HepG2 (cell line): ENCODE results near the gene OR6N1. TPM values are rescaled to one million over a fixed set of nuclear protein-coding genes. Genes with fewer than 3 reads are reported as not detected.

ENCODE experiments used
- ATAC-seq: fragments of 200-7000 bp; cut with Tn5 transposase; 3 replicates; pipeline ENCODE4 v1.9.1; 2020; ENCODE audit warnings: mild to moderate bottlenecking, moderate library complexity
- BruUV-seq: library from RNA; stranded (reverse); fragments of 400-500 nt; replicated peaks from 2 replicates; lab custom pipeline; 2021; lab: Mats Ljungman, UMichigan
- CTCF ChIA-PET: fragments of 300-600 bp; formaldehyde crosslinking; extraction: SDS; loops from one replicate; lab custom pipeline; 2021; ENCODE audit warnings: low total read pairs, inconsistent platforms, low intra/inter-chr PET ratio; lab: Yijun Ruan, JAX
- POLR2A ChIA-PET: fragments of 350-600 bp; sonication (Branson Sonifier 250); formaldehyde crosslinking; loops from one replicate; lab custom pipeline; 2020; ENCODE audit warnings: antibody characterized with exemption, inconsistent platforms; lab: Yijun Ruan, JAX
- DNase-seq: peaks from one replicate; pipeline ENCODE4 v3.0.0-alpha.2; 2015; ENCODE audit warnings: low spot score
- FAIRE-seq: peaks from 3 replicates; lab custom pipeline; 2011; peaks lifted over from hg19 to GRCh38; lab: Jason Lieb, UNC
- H2AFZ ChIP-seq: one replicate; pipeline ENCODE4 v1.6.1; 2011; ENCODE audit warnings: low read length, inconsistent platforms
- H3K27ac ChIP-seq: fragments of 300-600 bp; 3 replicates; pipeline ENCODE4 v1.8.0; 2011; ENCODE audit warnings: mixed run types, mild to moderate bottlenecking, mixed read lengths, low read length, inconsistent platforms; ENCODE audit not compliant: insufficient read depth; ENCODE audit errors: extremely low read length
- H3K27me3 ChIP-seq, 2 experiments: fragments of 200-600 bp in 1 of 2; 2 replicates in 1 of 2; 3 replicates in 1 of 2; pipeline versions ENCODE4 v1.6.0 to v1.8.0; 2011; ENCODE audit warnings: low read length in 2 of 2, mild to moderate bottlenecking in 2 of 2, moderate library complexity in 2 of 2, inconsistent platforms in 1 of 2; ENCODE audit not compliant: insufficient read depth in 2 of 2, control insufficient read depth in 1 of 2
- H3K36me3 ChIP-seq, 2 experiments: fragments of 200-600 bp in 1 of 2; replicated peaks in 1 of 2; 2 replicates in 1 of 2; 3 replicates in 1 of 2; pipeline versions ENCODE4 v1.5.1 to v1.8.0; 2011; ENCODE audit warnings: low read length in 2 of 2, inconsistent platforms in 1 of 2; ENCODE audit not compliant: insufficient read depth in 2 of 2, control insufficient read depth in 1 of 2
- H3K4me1 ChIP-seq: 2 replicates; pipeline ENCODE4 v1.5.1; 2012; ENCODE audit warnings: low read length, inconsistent platforms; ENCODE audit not compliant: insufficient read depth
- H3K4me2 ChIP-seq: 2 replicates; pipeline ENCODE4 v1.6.0; 2011; ENCODE audit warnings: low read depth, low read length, inconsistent platforms
- H3K4me3 ChIP-seq, 3 experiments: fragments of 200-600 bp in 1 of 3; sonication (generic), shearing (Covaris generic) in 1 of 3; replicated peaks in 1 of 3; 2 replicates each; pipeline ENCODE4 v1.5.1; 2011 to 2016; ENCODE audit warnings: low read length in 3 of 3, inconsistent platforms in 2 of 3, low read depth in 2 of 3, mild to moderate bottlenecking in 2 of 3, control low read depth in 1 of 3, mixed read lengths in 1 of 3; ENCODE audit not compliant: insufficient read depth in 1 of 3
- H3K79me2 ChIP-seq: one replicate; pipeline ENCODE4 v1.6.1; 2011; ENCODE audit warnings: low read length, inconsistent platforms; ENCODE audit not compliant: insufficient read depth
- H3K9ac ChIP-seq: 2 replicates; pipeline ENCODE4 v1.6.0; 2011; ENCODE audit warnings: mild to moderate bottlenecking, low read depth, low read length, inconsistent platforms; ENCODE audit not compliant: insufficient read depth
- H3K9me3 ChIP-seq: 2 replicates; pipeline ENCODE4 v1.5.1; 2012; ENCODE audit warnings: mild to moderate bottlenecking, low read length
- H4K20me1 ChIP-seq: 2 replicates; pipeline ENCODE4 v1.6.0; 2011; ENCODE audit warnings: inconsistent platforms, mild to moderate bottlenecking, low read length, moderate library complexity; ENCODE audit not compliant: insufficient read depth
- CCDC6 ChIP-seq: sonication (generic); formaldehyde crosslinking; IDR thresholded peaks from 2 replicates; pipeline ENCODE4 v1.8.1; 2022; ENCODE audit warnings: mild to moderate bottlenecking, missing genetic modification reagents, moderate library complexity
- ZNF546 ChIP-seq: sonication (generic); formaldehyde crosslinking; conservative IDR thresholded peaks from 2 replicates; pipeline ENCODE4 v1.8.1; 2023; ENCODE audit warnings: mild to moderate bottlenecking, missing genetic modification reagents
- ZNF782 ChIP-seq: sonication (generic); formaldehyde crosslinking; IDR thresholded peaks from 2 replicates; pipeline ENCODE4 v1.4.0; 2020; ENCODE audit warnings: missing genetic modification reagents, mild to moderate bottlenecking, borderline replicate concordance
- ZSCAN21 ChIP-seq: sonication (generic); formaldehyde crosslinking; IDR thresholded peaks from 2 replicates; pipeline ENCODE4 v1.8.0; 2022; ENCODE audit warnings: mild to moderate bottlenecking, missing genetic modification reagents, moderate library complexity, borderline replicate concordance
- WGBS: methylation state at CpG from one replicate; pipeline ENCODE4 v1.1.6; 2017; ENCODE audit warnings: low lambda C conversion rate; 5-methylcytosine and 5-hydroxymethylcytosine counted together
- in situ Hi-C: cut with HindIII; loops from 2 replicates; pipeline ENCODE4 v1.10.0; 2017; ENCODE audit warnings: low pct_unique_long_range_greater_than_20kb; ENCODE audit not compliant: extremely low pct_ligation_motif_present
- intact Hi-C: fragments of 100-400 bp; cut with micrococcal nuclease; formaldehyde crosslinking; loops from one replicate; pipeline ENCODE4 v1.10.0; 2022; ENCODE audit not compliant: unreplicated experiment
- polyA plus RNA-seq, 8 experiments: library from polyadenylated mRNA; depleted of rRNA in 3 of 8; stranded (reverse) in 7 of 8; unstranded in 1 of 8; fragments of >200 nt; fragmentation: Illumina TruSeq in 4 of 8; extraction: Trizol in 4 of 8; gene quantifications; 2 replicates each; pipeline versions ENCODE4 v1.2.1 to v1.2.3, GENCODE V29; 2011 to 2016; ENCODE audit warnings: low read depth in 4 of 8, missing spikeins in 1 of 8, mixed read lengths in 1 of 8; ENCODE audit not compliant: insufficient read depth in 1 of 8
- total RNA-seq, 5 experiments: library from RNA; depleted of rRNA; stranded (reverse); fragments of >200 nt; fragmentation: Illumina TruSeq; extraction: Trizol; gene quantifications; 2 replicates each; pipeline ENCODE4 v1.2.3, GENCODE V29; 2016; ENCODE audit warnings: low read depth in 1 of 5
- TF ChIP-seq, protein P1 (sequence below): sonication (generic); formaldehyde crosslinking; conservative IDR thresholded peaks from 2 replicates; pipeline ENCODE4 v1.4.0; 2020; ENCODE audit warnings: mild to moderate bottlenecking, missing genetic modification reagents, moderate library complexity
- TF ChIP-seq, protein P2 (sequence below): sonication (generic); formaldehyde crosslinking; IDR thresholded peaks from 2 replicates; pipeline ENCODE4 v1.4.0; 2020; ENCODE audit warnings: mild to moderate bottlenecking, missing genetic modification reagents
- TF ChIP-seq, protein P3 (sequence below): IDR thresholded peaks from 2 replicates; pipeline ENCODE4 v1.6.1; 2012; ENCODE audit warnings: inconsistent platforms
- TF ChIP-seq, protein P4 (sequence below): fragments of 450-650 bp; IDR thresholded peaks from 2 replicates; pipeline ENCODE4 v1.6.1; 2017; ENCODE audit warnings: mild to moderate bottlenecking

The OR6N1 gene
- total and polyA plus RNA-seq, 2 of the 13 experiments (the other 11 are each of a cell fraction or from before 2014, with no cell fraction given), result not detected

- TF ChIP-seq, protein P1, sequence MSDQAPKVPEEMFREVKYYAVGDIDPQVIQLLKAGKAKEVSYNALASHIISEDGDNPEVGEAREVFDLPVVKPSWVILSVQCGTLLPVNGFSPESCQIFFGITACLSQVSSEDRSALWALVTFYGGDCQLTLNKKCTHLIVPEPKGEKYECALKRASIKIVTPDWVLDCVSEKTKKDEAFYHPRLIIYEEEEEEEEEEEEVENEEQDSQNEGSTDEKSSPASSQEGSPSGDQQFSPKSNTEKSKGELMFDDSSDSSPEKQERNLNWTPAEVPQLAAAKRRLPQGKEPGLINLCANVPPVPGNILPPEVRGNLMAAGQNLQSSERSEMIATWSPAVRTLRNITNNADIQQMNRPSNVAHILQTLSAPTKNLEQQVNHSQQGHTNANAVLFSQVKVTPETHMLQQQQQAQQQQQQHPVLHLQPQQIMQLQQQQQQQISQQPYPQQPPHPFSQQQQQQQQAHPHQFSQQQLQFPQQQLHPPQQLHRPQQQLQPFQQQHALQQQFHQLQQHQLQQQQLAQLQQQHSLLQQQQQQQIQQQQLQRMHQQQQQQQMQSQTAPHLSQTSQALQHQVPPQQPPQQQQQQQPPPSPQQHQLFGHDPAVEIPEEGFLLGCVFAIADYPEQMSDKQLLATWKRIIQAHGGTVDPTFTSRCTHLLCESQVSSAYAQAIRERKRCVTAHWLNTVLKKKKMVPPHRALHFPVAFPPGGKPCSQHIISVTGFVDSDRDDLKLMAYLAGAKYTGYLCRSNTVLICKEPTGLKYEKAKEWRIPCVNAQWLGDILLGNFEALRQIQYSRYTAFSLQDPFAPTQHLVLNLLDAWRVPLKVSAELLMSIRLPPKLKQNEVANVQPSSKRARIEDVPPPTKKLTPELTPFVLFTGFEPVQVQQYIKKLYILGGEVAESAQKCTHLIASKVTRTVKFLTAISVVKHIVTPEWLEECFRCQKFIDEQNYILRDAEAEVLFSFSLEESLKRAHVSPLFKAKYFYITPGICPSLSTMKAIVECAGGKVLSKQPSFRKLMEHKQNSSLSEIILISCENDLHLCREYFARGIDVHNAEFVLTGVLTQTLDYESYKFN (CRISPR knock-in tag), result no peak
- TF ChIP-seq ZSCAN21 (CRISPR knock-in tag), result no peak
- TF ChIP-seq, protein P2, sequence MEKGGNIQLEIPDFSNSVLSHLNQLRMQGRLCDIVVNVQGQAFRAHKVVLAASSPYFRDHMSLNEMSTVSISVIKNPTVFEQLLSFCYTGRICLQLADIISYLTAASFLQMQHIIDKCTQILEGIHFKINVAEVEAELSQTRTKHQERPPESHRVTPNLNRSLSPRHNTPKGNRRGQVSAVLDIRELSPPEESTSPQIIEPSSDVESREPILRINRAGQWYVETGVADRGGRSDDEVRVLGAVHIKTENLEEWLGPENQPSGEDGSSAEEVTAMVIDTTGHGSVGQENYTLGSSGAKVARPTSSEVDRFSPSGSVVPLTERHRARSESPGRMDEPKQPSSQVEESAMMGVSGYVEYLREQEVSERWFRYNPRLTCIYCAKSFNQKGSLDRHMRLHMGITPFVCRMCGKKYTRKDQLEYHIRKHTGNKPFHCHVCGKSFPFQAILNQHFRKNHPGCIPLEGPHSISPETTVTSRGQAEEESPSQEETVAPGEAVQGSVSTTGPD, result no peak
- no peak for TF ChIP-seq CCDC6 (CRISPR knock-in tag)
- no peak for TF ChIP-seq ZNF782 (CRISPR knock-in tag)
These were observed 36.1 kb downstream of the OR6N1 start (continued) for GRCh38 chr1:158735848-158736247.

GRCh38 chr1:158732524-158732923 lies 39.5 kb downstream of the OR6N1 start:
- intact Hi-C loops (no loop called here), in situ Hi-C loops (no loop called here)
- ChIA-PET POLR2A (no interaction called here), CTCF (no interaction called here)
- WGBS, result 1% methylated on average over 2 of the region's 2 CpGs
- Histone ChIP-seq H3K9ac (no peak overlapping the region), H2AFZ (no peak overlapping the region), H3K79me2 (no peaks in the 10 kb centered on the region), H3K27ac (no peak overlapping the region), H4K20me1 (no peaks in the 10 kb centered on the region), H3K36me3 (no peaks in the 10 kb centered on the region), H3K4me2 (no peak overlapping the region), H3K27me3 (no peaks in the 10 kb centered on the region), H3K9me3 (peaks cover 6% of the 10 kb centered on the region), H3K4me3 (no peak overlapping the region), H3K4me1 (no peaks in the 10 kb centered on the region)
- FAIRE-seq, result no peak
- no peak for TF ChIP-seq ZNF546
- TF ChIP-seq, protein P3, sequence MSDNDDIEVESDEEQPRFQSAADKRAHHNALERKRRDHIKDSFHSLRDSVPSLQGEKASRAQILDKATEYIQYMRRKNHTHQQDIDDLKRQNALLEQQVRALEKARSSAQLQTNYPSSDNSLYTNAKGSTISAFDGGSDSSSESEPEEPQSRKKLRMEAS, result no peak
- TF ChIP-seq, protein P4, sequence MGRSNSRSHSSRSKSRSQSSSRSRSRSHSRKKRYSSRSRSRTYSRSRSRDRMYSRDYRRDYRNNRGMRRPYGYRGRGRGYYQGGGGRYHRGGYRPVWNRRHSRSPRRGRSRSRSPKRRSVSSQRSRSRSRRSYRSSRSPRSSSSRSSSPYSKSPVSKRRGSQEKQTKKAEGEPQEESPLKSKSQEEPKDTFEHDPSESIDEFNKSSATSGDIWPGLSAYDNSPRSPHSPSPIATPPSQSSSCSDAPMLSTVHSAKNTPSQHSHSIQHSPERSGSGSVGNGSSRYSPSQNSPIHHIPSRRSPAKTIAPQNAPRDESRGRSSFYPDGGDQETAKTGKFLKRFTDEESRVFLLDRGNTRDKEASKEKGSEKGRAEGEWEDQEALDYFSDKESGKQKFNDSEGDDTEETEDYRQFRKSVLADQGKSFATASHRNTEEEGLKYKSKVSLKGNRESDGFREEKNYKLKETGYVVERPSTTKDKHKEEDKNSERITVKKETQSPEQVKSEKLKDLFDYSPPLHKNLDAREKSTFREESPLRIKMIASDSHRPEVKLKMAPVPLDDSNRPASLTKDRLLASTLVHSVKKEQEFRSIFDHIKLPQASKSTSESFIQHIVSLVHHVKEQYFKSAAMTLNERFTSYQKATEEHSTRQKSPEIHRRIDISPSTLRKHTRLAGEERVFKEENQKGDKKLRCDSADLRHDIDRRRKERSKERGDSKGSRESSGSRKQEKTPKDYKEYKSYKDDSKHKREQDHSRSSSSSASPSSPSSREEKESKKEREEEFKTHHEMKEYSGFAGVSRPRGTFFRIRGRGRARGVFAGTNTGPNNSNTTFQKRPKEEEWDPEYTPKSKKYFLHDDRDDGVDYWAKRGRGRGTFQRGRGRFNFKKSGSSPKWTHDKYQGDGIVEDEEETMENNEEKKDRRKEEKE, result no peak
- DNase-seq, result no peak
- no TSS peak for BruUV-seq
- no peak for ATAC-seq
